Immature natural killer cell (primary cell): Measurements from ENCODE around the gene AK5. TPM values are rescaled to one million over a fixed set of nuclear protein-coding genes. Genes with fewer than 3 reads are reported as not detected.

Experiments
- DNase-seq, 3 donors: peaks; one replicate each; pipeline ENCODE4 v3.0.0; 2022; ENCODE audit warnings: mixed read lengths in 1 of 3
- H3K27ac Mint-ChIP-seq, 6 donors: one replicate each; pipeline ENCODE4 v1.8.0; 2020; ENCODE audit warnings: mixed read lengths in 6 of 6, mild to moderate bottlenecking in 5 of 6, inconsistent platforms in 4 of 6, moderate library complexity in 3 of 6
- H3K27me3 Mint-ChIP-seq, 3 donors: one replicate each; pipeline ENCODE4 v1.8.0; 2020 to 2021; ENCODE audit warnings: low read depth in 3 of 3, mild to moderate bottlenecking in 3 of 3, mixed read lengths in 3 of 3, moderate library complexity in 3 of 3, inconsistent platforms in 1 of 3
- H3K36me3 Mint-ChIP-seq, 3 donors: one replicate each; pipeline ENCODE4 v1.8.0; 2020; ENCODE audit warnings: mixed read lengths in 3 of 3, inconsistent platforms in 2 of 3, mild to moderate bottlenecking in 2 of 3
- H3K4me1 Mint-ChIP-seq, 2 donors: one replicate each; pipeline ENCODE4 v1.8.0; 2020; ENCODE audit warnings: inconsistent platforms in 2 of 2, mild to moderate bottlenecking in 2 of 2, mixed read lengths in 2 of 2, moderate library complexity in 1 of 2
- H3K4me3 Mint-ChIP-seq, 5 donors: one replicate each; pipeline ENCODE4 v1.8.0; 2020; ENCODE audit warnings: mild to moderate bottlenecking in 5 of 5, mixed read lengths in 5 of 5, inconsistent platforms in 3 of 5, moderate library complexity in 3 of 5
- H3K9me3 Mint-ChIP-seq, 6 donors: one replicate each; pipeline ENCODE4 v1.8.0; 2020; ENCODE audit warnings: mild to moderate bottlenecking in 6 of 6, mixed read lengths in 6 of 6, inconsistent platforms in 4 of 6, moderate library complexity in 3 of 6
- polyA plus RNA-seq, 3 donors: library from polyadenylated mRNA; unstranded; fragments of 300-500 nt; fragmentation: Illumina TruSeq; gene quantifications; one replicate each; pipeline ENCODE4 v1.2.3, GENCODE V29; 2021

AK5 gene
- polyA plus RNA-seq, 3 donors from 2014 or later = 6.3 to 18.8 (median 13.6) TPM

DNA sequence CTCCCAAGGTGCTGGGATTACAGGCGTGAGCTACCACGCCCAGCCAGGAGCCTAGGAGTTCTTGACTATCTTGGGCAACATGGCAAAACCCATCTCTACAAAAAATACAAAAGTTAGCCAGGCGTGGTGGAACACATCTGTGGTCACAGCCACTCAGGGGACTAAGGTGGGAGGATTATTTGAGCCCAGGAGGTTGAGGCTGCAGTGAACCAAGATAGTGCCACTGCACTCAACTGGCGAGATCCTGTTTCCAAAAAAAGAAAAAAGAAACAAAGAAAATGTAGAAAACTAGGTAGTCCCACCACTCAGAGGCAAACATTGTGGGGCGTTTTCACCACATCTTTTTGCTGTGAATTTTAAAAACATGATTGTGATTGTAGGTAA lies 259.3 kb downstream of the AK5 start:
- Mint-ChIP-seq H3K9me3 (no peaks in the 10 kb centered on the region), H3K36me3 (peaks cover 0 to 4% (median 0%) of the 10 kb centered on the region in 3 donors), H3K27ac (no peak overlapping the region), H3K4me1 (peaks cover 10 to 12% of the 10 kb centered on the region in 2 donors), H3K27me3 (peaks cover 0 to 3% (median 0%) of the 10 kb centered on the region in 3 donors), H3K4me3 (no peak overlapping the region)
- no peak for DNase-seq

DNA sequence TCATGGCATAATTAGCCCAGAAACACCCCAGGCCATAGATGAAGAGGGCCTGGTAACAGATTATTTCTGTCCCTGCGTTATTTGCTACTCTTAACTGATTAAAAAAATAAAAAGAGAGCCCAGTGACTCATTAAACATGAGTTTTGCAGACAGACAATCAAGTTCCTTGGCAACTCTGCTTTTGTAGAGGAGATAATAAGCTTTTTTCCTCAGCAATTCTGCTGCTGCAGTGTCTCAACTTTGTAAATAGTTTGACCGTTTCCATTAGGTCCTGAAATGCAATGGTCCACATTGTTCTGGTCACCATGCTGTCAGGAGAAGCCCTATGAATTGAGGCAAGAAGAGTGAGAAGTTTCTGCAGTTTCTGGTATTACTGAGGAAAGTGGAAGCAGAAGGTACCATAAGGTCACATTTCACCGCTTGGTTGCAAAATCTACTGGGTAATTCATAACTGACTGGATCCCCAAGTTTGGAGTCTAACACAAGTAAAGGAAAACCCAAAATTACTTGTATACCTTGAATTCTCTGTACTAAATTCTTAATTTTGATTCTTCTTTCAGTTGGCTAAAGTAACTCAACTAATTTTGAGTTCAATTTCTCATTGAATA lies 261.1 kb downstream of the AK5 start:
- H3K27me3 Mint-ChIP-seq = peaks cover 0 to 3% (median 1%) of the 10 kb centered on the region in 3 donors
- H3K4me1 Mint-ChIP-seq = peaks cover 10 to 12% of the 10 kb centered on the region in 2 donors
- DNase-seq = no peak
- H3K27ac Mint-ChIP-seq = no peak overlapping the region
- peaks cover 0 to 9% (median 0%) of the 10 kb centered on the region in 3 donors for H3K36me3 Mint-ChIP-seq
- H3K9me3 Mint-ChIP-seq = no peaks in the 10 kb centered on the region
- no peak overlapping the region for H3K4me3 Mint-ChIP-seq

DNA sequence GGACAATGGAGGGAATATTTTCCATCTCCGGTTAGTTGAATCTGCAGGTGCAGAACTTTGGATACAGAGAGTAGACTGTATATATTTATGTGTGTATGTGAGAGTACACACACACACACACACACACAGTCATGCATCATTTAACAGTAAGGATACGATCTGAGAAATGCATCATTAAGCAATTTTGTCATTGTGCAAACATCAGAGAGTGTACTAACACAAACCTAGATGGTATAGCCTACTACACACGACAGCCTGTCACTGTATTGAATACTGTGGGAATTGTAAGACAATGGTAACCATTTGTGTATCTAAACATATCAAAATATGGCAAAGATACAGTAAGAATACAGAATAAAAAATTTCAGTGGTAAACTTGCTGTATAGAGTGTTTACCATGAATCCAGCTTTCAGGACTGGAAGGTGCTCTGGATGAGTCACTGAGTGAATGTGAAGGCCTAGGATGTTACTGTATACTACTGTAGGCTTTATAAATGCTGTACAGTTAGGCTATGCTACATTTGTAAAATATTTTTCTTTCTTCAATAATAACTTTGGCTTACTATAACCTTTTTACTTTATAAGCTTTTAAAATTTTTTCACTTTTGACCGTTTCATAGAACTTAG lies 262.1 kb downstream of the AK5 start:
- Mint-ChIP-seq H3K27me3 (peaks cover 0 to 3% (median 1%) of the 10 kb centered on the region in 3 donors), H3K4me1 (peaks cover 10 to 12% of the 10 kb centered on the region in 2 donors), H3K27ac (no peak overlapping the region), H3K36me3 (peaks cover 0 to 9% (median 0%) of the 10 kb centered on the region in 3 donors), H3K4me3 (no peak overlapping the region), H3K9me3 (no peaks in the 10 kb centered on the region)
- no peak for DNase-seq

DNA sequence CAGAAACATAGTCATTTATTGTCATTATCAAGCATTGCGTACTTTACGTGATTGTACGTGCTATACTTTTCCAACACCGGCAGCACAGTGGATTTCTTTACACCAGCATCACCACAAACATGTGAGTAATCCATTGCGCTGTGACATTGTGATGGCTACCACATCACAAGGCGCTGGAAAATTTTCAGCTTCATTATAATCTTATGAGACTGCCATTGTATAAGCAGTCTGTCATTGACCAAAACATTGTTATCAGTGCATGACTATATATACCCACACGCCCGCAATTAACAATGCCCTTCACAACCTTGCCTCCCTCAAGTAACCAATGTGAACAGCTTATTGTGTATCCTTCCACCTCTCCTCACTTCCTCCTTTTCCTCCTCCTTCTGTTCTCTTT lies 263.0 kb downstream of the AK5 start:
- H3K9me3 Mint-ChIP-seq = no peaks in the 10 kb centered on the region
- H3K36me3 Mint-ChIP-seq = peaks cover 0 to 9% (median 0%) of the 10 kb centered on the region in 3 donors
- peaks cover 1 to 3% (median 2%) of the 10 kb centered on the region in 3 donors for H3K27me3 Mint-ChIP-seq
- H3K27ac Mint-ChIP-seq = no peak overlapping the region
- H3K4me1 Mint-ChIP-seq = peaks cover 5 to 6% of the 10 kb centered on the region in 2 donors
- H3K4me3 Mint-ChIP-seq = no peak overlapping the region
- no peak for DNase-seq

DNA sequence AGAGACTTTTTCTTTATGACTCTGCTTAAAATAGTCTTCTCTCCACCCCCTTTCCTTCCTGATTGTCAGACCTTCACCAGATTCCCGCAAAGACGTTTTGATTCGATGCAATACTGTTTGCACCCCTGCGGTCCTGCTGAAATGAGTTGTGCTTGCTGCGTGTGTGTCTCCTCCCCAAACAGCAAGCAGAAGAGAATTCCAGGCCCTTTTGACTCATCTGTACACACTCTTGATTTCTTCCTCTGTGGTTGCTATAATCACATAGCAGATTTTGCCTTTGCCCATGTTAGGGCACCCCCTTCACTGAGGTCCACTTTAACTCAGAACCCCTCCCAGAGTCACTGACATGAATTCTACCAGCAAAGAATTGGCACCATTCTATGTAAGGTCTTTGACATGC lies 264.2 kb downstream of the AK5 start:
- peaks cover 0 to 2% of the 10 kb centered on the region in 2 donors for H3K4me1 Mint-ChIP-seq
- H3K4me3 Mint-ChIP-seq = no peak overlapping the region
- peak overlapping the region in 1 of 6 donors; percentile 9 for H3K27ac Mint-ChIP-seq
- H3K36me3 Mint-ChIP-seq = peaks cover 0 to 9% (median 0%) of the 10 kb centered on the region in 3 donors
- no peaks in the 10 kb centered on the region for H3K9me3 Mint-ChIP-seq
- peaks cover 1 to 4% (median 3%) of the 10 kb centered on the region in 3 donors for H3K27me3 Mint-ChIP-seq
- DNase-seq = no peak

DNA sequence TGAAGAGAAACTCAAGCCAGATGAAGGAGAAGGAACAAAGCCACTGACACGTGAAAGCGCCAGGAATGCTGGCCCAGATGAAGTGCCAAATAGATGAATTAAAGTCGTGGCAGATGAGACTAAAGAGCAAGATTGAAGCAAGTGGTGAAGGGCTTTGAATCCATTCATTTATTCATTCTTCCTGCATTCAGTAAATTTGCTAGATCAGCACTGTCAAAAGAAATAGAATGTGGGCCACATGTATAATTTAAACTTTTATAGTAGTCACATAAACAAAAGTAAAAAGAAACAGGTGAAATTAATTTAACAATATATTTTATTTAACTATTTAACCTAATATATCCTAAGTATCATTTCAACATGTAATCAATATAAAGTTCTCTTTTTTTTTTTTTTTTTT lies 265.1 kb downstream of the AK5 start:
- Mint-ChIP-seq H3K4me1 (peaks cover 0 to 2% of the 10 kb centered on the region in 2 donors), H3K4me3 (no peak overlapping the region), H3K27me3 (peaks cover 0 to 8% (median 1%) of the 10 kb centered on the region in 3 donors), H3K27ac (no peak overlapping the region), H3K36me3 (peaks cover 0 to 9% (median 0%) of the 10 kb centered on the region in 3 donors), H3K9me3 (no peaks in the 10 kb centered on the region)
- DNase-seq = no peak

DNA sequence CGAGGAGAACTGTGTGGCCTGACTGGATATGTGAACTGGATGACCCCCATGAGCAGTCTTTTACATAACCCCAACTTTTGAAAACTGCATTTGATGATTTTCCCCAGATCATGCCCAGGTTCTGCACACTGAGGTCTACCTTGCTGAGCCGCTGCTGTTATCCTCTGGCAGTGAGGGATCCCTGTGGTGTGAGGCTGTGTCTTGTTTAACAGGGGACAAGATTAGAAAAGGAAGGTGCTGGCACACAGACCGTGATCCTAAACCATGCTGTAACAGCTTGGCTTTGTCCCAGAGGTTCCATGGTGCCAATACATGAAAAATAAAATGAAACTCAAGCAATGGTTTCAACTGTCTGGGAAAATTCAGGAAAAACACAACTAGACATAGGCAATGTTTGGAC lies 266.5 kb downstream of the AK5 start:
- peaks cover 0 to 13% (median 1%) of the 10 kb centered on the region in 3 donors for H3K27me3 Mint-ChIP-seq
- peaks cover 0 to 2% of the 10 kb centered on the region in 2 donors for H3K4me1 Mint-ChIP-seq
- H3K27ac Mint-ChIP-seq = no peak overlapping the region
- no peak overlapping the region for H3K4me3 Mint-ChIP-seq
- H3K9me3 Mint-ChIP-seq = no peaks in the 10 kb centered on the region
- no peak for DNase-seq
- peaks cover 0 to 9% (median 0%) of the 10 kb centered on the region in 3 donors for H3K36me3 Mint-ChIP-seq

DNA sequence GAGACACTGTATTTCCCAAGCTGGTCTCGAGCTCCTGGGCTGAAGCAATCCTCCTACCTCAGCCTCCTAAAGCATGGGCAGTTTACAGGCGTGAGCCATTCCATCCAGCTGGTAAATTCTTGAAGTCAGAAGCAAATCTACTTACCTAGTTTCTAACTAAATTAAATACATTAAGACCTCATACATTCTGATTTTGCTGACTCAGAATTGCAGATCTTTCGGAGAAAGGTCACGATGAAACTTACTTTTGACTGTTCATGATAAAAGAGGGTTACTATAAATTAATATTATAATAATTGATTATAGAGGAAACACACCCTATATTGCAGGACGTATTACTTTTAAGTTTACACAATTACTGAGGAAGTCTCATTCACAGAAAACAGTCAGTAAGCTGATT lies 268.3 kb downstream of the AK5 start:
- no peaks in the 10 kb centered on the region for H3K9me3 Mint-ChIP-seq
- no peak overlapping the region for H3K27ac Mint-ChIP-seq
- peaks cover 0 to 9% (median 0%) of the 10 kb centered on the region in 3 donors for H3K36me3 Mint-ChIP-seq
- H3K4me3 Mint-ChIP-seq = no peak overlapping the region
- peaks cover 0 to 2% of the 10 kb centered on the region in 2 donors for H3K4me1 Mint-ChIP-seq
- H3K27me3 Mint-ChIP-seq = peaks cover 0 to 13% (median 1%) of the 10 kb centered on the region in 3 donors
- no peak for DNase-seq

DNA sequence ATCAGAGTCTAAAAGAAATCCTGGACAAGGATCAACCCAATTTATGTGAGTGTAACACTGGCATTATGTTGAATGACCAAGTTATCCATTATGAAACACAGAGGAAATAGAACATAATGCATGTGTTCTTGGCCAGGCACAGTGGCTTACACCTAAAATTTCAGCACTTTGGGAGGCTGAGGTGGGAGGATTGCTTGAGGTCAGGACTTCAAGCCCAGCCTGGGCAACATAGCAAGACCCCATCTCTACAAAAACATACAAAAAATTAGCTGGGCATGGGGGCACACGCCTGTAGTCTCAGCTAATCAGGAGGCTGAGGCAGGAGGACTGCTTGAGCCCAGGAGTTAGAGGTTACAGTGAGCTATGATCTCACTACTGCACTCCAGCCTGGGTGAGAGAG lies 270.8 kb downstream of the AK5 start:
- DNase-seq = no peak
- H3K27ac Mint-ChIP-seq = no peak overlapping the region

DNA sequence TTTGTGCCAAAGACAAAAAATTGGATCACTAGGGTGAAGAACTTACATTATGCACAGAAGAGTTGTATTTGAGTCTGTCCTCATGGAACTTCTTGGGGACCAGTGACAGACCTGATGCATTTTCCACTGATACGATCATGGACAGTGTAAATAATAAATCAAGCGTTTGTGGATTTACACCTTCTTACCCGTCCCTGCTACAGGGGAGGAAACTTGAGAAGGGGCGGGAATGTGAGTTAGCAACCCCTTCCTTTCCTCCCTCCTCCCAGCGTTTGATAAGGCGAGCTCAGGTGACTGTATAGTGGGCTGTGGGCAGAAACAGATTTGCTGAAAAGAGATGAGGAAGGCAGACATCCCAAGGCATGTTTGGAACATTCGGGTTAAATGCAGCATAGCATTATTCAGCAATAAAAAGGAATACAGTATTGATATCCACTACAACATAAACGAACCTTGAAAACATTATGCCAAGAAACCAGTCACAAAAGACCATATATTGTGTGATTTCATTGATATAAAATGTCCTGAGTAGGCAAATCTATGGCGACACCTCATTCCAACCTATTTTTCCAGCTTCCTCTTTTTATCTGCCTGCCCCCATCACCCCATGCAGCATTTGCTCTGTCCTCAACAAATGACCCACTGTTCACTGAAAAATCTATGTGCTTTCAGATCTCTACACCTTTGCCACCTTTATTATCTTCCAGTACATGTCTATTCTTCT lies 271.9 kb downstream of the AK5 start:
- Mint-ChIP-seq H3K36me3 (peaks cover 0 to 4% (median 4%) of the 10 kb centered on the region in 3 donors), H3K27me3 (peaks cover 0 to 13% (median 3%) of the 10 kb centered on the region in 3 donors), H3K4me3 (no peak overlapping the region), H3K9me3 (no peaks in the 10 kb centered on the region), H3K4me1 (peaks cover 0 to 5% of the 10 kb centered on the region in 2 donors), H3K27ac (no peak overlapping the region)
- no peak for DNase-seq

More for the DNA sequence above, 270.8 kb downstream of the AK5 start:
- H3K27me3 Mint-ChIP-seq = peaks cover 0 to 13% (median 4%) of the 10 kb centered on the region in 3 donors
- peaks cover 0 to 4% (median 0%) of the 10 kb centered on the region in 3 donors for H3K36me3 Mint-ChIP-seq
- H3K4me1 Mint-ChIP-seq = peaks cover 0 to 5% of the 10 kb centered on the region in 2 donors
- H3K9me3 Mint-ChIP-seq = no peaks in the 10 kb centered on the region
- no peak overlapping the region for H3K4me3 Mint-ChIP-seq

DNA sequence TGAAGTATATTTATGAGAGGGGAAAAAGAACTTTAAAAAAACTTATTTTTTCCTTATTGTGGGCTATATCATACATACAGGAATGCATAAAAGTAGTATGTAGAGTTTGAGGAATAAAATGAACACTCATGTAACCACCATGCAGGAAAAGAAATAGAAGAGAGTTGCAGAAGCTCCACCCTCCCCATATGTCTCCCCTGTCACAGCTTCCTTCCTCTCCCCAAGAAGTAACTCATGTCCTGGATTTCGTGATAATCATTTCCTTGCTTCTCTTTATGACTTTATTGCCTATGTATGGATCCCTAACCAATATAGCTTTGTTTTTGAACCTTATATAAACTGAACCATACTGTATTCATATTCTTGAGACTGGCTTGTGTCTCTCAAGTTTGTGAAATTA lies 274.2 kb downstream of the AK5 start:
- H3K9me3 Mint-ChIP-seq = no peaks in the 10 kb centered on the region
- peaks cover 0 to 5% of the 10 kb centered on the region in 2 donors for H3K4me1 Mint-ChIP-seq
- DNase-seq = no peak
- no peak overlapping the region for H3K27ac Mint-ChIP-seq
- H3K27me3 Mint-ChIP-seq = peaks cover 0 to 10% (median 3%) of the 10 kb centered on the region in 3 donors
- H3K36me3 Mint-ChIP-seq = peaks cover 4 to 12% (median 8%) of the 10 kb centered on the region in 3 donors
- no peak overlapping the region for H3K4me3 Mint-ChIP-seq

DNA sequence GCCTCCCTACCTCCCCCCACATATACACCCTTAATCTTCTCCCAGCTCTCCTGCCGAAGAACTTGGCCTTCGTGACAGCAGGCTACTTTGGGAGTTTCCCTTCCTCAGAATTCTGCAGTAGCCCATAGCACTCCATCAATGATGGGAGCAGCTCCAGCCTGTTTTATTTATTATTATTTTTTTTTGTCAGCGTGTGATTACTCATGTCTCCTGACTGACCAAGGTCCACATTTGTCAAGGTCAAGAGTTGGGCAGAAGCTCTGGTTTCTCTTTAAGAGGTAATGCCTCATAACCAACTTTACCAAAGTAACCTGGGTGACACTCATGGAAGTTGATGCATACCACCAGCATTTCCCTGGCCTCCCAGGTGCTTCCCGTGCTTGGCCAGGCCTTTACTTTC lies 275.2 kb downstream of the AK5 start:
- H3K27me3 Mint-ChIP-seq = peaks cover 0 to 5% (median 3%) of the 10 kb centered on the region in 3 donors
- H3K9me3 Mint-ChIP-seq = no peaks in the 10 kb centered on the region
- no peak overlapping the region for H3K27ac Mint-ChIP-seq
- H3K4me3 Mint-ChIP-seq = no peak overlapping the region
- H3K4me1 Mint-ChIP-seq = peaks cover 0 to 5% of the 10 kb centered on the region in 2 donors
- no peak for DNase-seq
- H3K36me3 Mint-ChIP-seq = peaks cover 4 to 14% (median 8%) of the 10 kb centered on the region in 3 donors

DNA sequence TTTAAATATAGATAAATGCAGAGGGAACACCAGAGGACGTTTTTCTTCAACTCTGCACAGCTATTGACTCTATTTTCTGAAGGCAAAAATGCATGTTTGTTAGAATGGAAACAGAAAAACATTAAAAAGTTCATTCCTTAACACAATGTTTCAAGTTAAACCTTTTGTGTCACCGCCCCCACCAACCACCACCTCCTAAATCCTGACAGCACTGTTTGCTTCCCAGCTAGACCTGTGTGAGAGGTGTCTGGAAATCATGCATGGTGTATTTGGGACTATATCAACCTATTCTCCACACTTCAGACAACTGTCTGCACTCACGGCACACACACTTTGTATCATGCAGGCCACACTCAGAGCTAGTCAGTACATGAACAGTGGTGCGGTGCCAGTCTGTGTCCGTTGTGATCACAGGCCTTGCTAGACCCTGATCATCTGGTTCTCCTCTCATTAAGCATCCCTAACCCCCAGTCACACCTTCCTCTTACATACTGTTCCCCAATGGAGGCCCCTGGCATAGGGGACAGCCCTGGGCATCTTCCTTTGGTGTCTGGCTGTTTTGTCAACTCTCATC lies 276.9 kb downstream of the AK5 start:
- Mint-ChIP-seq H3K27ac (no peak overlapping the region), H3K4me1 (peaks cover 5 to 9% of the 10 kb centered on the region in 2 donors), H3K9me3 (no peaks in the 10 kb centered on the region), H3K4me3 (no peak overlapping the region), H3K27me3 (peaks cover 0 to 3% (median 2%) of the 10 kb centered on the region in 3 donors), H3K36me3 (peaks cover 4 to 14% (median 8%) of the 10 kb centered on the region in 3 donors)
- DNase-seq = no peak
